Epithelial cell of esophagus (primary cell): Measurements from ENCODE around the gene LZTS3.

Experiments
- DNase-seq: peaks from one replicate; pipeline ENCODE4 v3.0.0; 2010; ENCODE audit warnings: low read depth
- H3K4me3 ChIP-seq: 2 replicates; pipeline ENCODE4 v1.5.1; 2011; ENCODE audit warnings: mild to moderate bottlenecking, low read length, control low read depth
- TF ChIP-seq, protein P1 (sequence below): IDR thresholded peaks from 2 replicates; pipeline ENCODE4 v1.5.1; 2011; ENCODE audit warnings: low read depth, mild to moderate bottlenecking, low read length, control low read depth, inconsistent platforms; ENCODE audit not compliant: insufficient read depth; ENCODE audit errors: missing control alignments

LZTS3 gene

DNA sequence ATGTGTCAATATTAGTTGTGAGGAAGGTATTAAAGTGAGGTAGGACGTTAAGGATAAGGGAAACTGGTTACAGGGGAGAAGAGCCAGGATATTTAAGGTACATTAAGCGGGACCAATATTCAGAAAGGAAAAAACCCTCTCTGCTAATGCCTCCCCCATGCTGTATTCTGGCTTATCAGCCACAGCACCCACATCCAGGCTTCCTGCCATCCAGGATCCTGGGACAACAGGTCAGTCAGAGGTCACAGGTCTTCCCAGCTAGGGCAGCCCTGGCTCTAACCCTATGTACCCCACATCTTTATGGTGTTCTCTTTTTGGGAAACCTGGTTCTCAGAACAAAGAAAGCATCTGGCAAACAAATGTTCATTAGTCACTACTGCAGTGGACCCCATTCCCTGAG lies 25.9 kb upstream of the LZTS3 start:
- H3K4me3 ChIP-seq, result no peak overlapping the region
- TF ChIP-seq, protein P1, sequence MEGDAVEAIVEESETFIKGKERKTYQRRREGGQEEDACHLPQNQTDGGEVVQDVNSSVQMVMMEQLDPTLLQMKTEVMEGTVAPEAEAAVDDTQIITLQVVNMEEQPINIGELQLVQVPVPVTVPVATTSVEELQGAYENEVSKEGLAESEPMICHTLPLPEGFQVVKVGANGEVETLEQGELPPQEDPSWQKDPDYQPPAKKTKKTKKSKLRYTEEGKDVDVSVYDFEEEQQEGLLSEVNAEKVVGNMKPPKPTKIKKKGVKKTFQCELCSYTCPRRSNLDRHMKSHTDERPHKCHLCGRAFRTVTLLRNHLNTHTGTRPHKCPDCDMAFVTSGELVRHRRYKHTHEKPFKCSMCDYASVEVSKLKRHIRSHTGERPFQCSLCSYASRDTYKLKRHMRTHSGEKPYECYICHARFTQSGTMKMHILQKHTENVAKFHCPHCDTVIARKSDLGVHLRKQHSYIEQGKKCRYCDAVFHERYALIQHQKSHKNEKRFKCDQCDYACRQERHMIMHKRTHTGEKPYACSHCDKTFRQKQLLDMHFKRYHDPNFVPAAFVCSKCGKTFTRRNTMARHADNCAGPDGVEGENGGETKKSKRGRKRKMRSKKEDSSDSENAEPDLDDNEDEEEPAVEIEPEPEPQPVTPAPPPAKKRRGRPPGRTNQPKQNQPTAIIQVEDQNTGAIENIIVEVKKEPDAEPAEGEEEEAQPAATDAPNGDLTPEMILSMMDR, result no peak
- no peak for DNase-seq

DNA sequence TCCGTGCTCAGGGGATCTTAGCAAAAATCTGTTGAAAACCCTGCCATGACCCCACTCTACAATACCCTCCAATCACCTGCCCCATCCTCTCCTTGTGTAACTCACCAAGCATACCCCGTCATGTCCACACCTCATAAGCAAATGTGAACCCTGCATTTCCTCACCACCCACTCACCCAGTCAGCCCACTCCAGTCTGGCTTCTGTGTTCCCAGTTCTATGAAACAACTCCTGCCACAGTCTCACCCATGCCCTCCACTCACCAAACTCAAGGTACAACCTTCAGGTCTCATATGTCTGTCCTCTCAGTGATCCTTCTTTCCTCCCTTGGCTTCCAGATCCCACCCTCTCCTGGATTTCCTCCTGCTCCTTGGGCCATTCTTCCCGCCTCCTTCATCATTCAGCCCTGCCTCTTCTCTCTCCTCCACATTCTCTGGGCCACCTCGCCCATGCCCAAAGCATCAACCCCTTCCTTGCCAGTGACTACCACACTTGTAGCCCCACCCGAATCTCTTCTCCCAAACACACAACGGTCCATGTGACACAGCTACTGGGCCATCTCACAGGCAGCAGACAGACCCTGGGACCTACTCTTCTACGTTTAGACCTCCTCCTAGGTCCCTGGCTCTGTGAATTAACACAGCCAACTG lies 22.4 kb upstream of the LZTS3 start:
- no peak overlapping the region for H3K4me3 ChIP-seq
- no peak for DNase-seq
- TF ChIP-seq, protein P1, result no peak

GRCh38 chr20:3194617-3195280 lies 21.4 kb upstream of the LZTS3 start:
- TF ChIP-seq, protein P1, result no peak

GRCh38 chr20:3193806-3194616 lies 20.7 kb upstream of the LZTS3 start:
- no peak overlapping the region for H3K4me3 ChIP-seq
- no peak for DNase-seq
- TF ChIP-seq, protein P1, result no peak

More at GRCh38 chr20:3194617-3195280, 21.4 kb upstream of the LZTS3 start:
- no peak overlapping the region for H3K4me3 ChIP-seq
- DNase-seq, result no peak

DNA sequence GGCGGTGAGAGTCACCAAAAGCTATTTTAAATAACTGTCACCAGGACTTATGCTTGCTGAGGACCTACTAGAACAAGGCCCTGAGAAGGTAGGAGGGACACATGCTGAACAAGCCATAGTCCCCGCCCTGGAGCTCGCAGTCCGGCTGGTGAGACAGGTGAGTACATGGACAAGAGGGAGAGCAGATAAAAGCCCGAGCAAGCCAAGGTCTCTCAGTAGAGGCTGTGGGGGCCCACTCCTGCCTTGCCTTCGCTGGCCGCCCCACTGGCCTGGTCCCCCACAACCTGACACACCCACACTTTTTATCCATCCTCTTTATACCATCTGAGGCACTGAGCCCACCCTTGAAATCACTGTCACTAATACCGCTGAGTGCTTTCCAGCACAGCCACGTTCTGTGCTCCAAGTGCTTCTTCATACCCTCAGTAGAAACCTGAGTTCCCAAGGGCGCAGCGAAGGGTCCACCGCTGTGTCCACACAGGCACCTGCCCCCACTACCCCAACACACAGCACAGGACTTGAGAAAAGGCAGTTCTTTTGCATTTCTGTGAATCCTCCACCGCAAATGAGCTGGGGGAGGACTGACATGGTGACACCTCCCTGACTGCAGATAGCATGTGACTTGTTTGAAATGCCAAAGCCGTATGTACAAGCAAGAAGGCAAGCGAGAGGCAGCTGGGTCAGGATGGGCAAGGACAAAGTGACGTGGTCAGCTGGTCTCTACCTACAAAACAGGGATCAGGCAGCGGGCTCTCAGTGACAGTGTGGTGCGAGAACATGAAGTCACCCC lies 19.1 kb upstream of the LZTS3 start:
- TF ChIP-seq, protein P1, result no peak
- DNase-seq, result no peak
- no peak overlapping the region for H3K4me3 ChIP-seq

DNA sequence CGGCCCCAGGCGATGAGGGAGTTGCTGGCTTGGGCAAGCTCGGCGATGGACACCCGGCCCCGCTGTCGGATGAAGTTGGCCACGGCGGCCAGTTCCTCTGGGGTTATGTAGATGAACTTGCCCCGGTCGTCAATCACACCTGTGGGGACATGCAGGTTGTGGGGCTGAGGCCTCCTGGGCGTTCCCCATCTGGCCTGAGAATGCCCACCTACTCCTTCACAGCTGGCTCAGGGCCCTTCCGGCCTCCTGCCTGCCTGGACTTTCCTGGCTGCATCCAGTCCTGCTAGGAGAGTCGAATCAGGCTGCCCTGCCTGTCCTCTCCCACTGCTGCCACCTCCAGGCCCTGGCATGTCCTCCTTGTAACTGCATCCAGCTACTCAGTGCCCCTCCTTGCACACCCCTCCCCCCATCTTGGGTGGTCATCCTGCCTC lies 17.3 kb upstream of the LZTS3 start:
- DNase-seq, result no peak
- H3K4me3 ChIP-seq, result no peak overlapping the region
- TF ChIP-seq, protein P1, result no peak
